ENCODE measurements around the gene ZEB2. TPM values are rescaled to one million over a fixed set of nuclear protein-coding genes. Genes with fewer than 3 reads are reported as not detected.

Gene ZEB2
- total RNA-seq, 1 experiment from 2014 or later: 71.9 TPM

GRCh38 chr2:144453486-144454158, 66.3 kb downstream of the ZEB2 start:
- no peak for DNase-seq (ENCODE audit: low read depth, low spot score)
- in situ Hi-C loops (cut with HindIII; ENCODE audit: low pct_unique_long_range_greater_than_20kb, low sequenced_read_pairs): no loop called here

GRCh38 chr2:144452989-144453336, 67.0 kb downstream of the ZEB2 start:
- DNase-seq (ENCODE audit: low read depth, low spot score): no peak

GRCh38 chr2:144452169-144452988, 67.5 kb downstream of the ZEB2 start:
- in situ Hi-C loops (cut with HindIII; ENCODE audit: low pct_unique_long_range_greater_than_20kb, low sequenced_read_pairs): no loop called here
- DNase-seq (ENCODE audit: low read depth, low spot score): no peak

More at GRCh38 chr2:144452989-144453336, 67.0 kb downstream of the ZEB2 start:
- in situ Hi-C loops (cut with HindIII; ENCODE audit: low pct_unique_long_range_greater_than_20kb, low sequenced_read_pairs): no loop called here

GRCh38 chr2:144451443-144451842, 68.5 kb downstream of the ZEB2 start:
- in situ Hi-C loops (cut with HindIII; ENCODE audit: low pct_unique_long_range_greater_than_20kb, low sequenced_read_pairs): no loop called here
- no peak for DNase-seq (ENCODE audit: low read depth, low spot score)

- no peak for DNase-seq (ENCODE audit: low read depth, low spot score)
- in situ Hi-C loops (cut with HindIII; ENCODE audit: low pct_unique_long_range_greater_than_20kb, low sequenced_read_pairs): no loop called here
Observed at GRCh38 chr2:144449028-144449406, 70.9 kb downstream of the ZEB2 start.

GRCh38 chr2:144448389-144449027, 71.4 kb downstream of the ZEB2 start:
- DNase-seq (ENCODE audit: low read depth, low spot score): no peak
- in situ Hi-C loops (cut with HindIII; ENCODE audit: low pct_unique_long_range_greater_than_20kb, low sequenced_read_pairs): no loop called here

GRCh38 chr2:144447535-144447934, 72.4 kb downstream of the ZEB2 start:
- no peak for DNase-seq (ENCODE audit: low read depth, low spot score)
- in situ Hi-C loops (cut with HindIII; ENCODE audit: low pct_unique_long_range_greater_than_20kb, low sequenced_read_pairs): no loop called here

- DNase-seq (ENCODE audit: low read depth, low spot score): no peak
- in situ Hi-C loops (cut with HindIII; ENCODE audit: low pct_unique_long_range_greater_than_20kb, low sequenced_read_pairs): no loop called here
Observed at GRCh38 chr2:144446136-144446535, 73.8 kb downstream of the ZEB2 start.

- in situ Hi-C loops (cut with HindIII; ENCODE audit: low pct_unique_long_range_greater_than_20kb, low sequenced_read_pairs): no loop called here
- DNase-seq (ENCODE audit: low read depth, low spot score): no peak
Observed at GRCh38 chr2:144445196-144445595, 74.7 kb downstream of the ZEB2 start.

GRCh38 chr2:144443837-144444817, 75.8 kb downstream of the ZEB2 start:
- in situ Hi-C loops (cut with HindIII; ENCODE audit: low pct_unique_long_range_greater_than_20kb, low sequenced_read_pairs): no loop called here
- no peak for DNase-seq (ENCODE audit: low read depth, low spot score)

- peak; percentile 68 for DNase-seq (ENCODE audit: low read depth, low spot score)
- in situ Hi-C loops (cut with HindIII; ENCODE audit: low pct_unique_long_range_greater_than_20kb, low sequenced_read_pairs): no loop called here
Observed at GRCh38 chr2:144441711-144442141, 78.2 kb downstream of the ZEB2 start.

- no peak for DNase-seq (ENCODE audit: low read depth, low spot score)
- in situ Hi-C loops (cut with HindIII; ENCODE audit: low pct_unique_long_range_greater_than_20kb, low sequenced_read_pairs): no loop called here
Observed at GRCh38 chr2:144439993-144440392, 79.9 kb downstream of the ZEB2 start.

- DNase-seq (ENCODE audit: low read depth, low spot score): no peak
- in situ Hi-C loops (cut with HindIII; ENCODE audit: low pct_unique_long_range_greater_than_20kb, low sequenced_read_pairs): no loop called here
Observed at GRCh38 chr2:144438801-144439631, 80.9 kb downstream of the ZEB2 start.

GRCh38 chr2:144437636-144438035, 82.3 kb downstream of the ZEB2 start:
- in situ Hi-C loops (cut with HindIII; ENCODE audit: low pct_unique_long_range_greater_than_20kb, low sequenced_read_pairs): no loop called here
- no peak for DNase-seq (ENCODE audit: low read depth, low spot score)

- in situ Hi-C loops (cut with HindIII; ENCODE audit: low pct_unique_long_range_greater_than_20kb, low sequenced_read_pairs): no loop called here
- no peak for DNase-seq (ENCODE audit: low read depth, low spot score)
Observed at GRCh38 chr2:144434425-144435222, 85.3 kb downstream of the ZEB2 start.

GRCh38 chr2:144432921-144433320, 87.0 kb downstream of the ZEB2 start:
- DNase-seq (ENCODE audit: low read depth, low spot score): no peak
- in situ Hi-C loops (cut with HindIII; ENCODE audit: low pct_unique_long_range_greater_than_20kb, low sequenced_read_pairs): no loop called here

Data from SK-MEL-5 (cell line).